H9 (cell line): Measurements from ENCODE around the gene FBXO17. TPM values are rescaled to one million over a fixed set of nuclear protein-coding genes. Genes with fewer than 3 reads are reported as not detected.
A peak's percentile ranks its signal among the peaks of the same experiment; 100 is the strongest.

Experiments used
- DNase-seq: peaks from one replicate; pipeline ENCODE4 v3.0.0-alpha.2; 2017
- H2AFZ ChIP-seq: one replicate; pipeline ENCODE4 v1.6.1; 2013; ENCODE audit warnings: mild to moderate bottlenecking, low read length, control low read depth, moderate library complexity
- H2AK5ac ChIP-seq: 2 replicates; pipeline ENCODE4 v1.6.1; 2013; ENCODE audit warnings: low read length, control low read depth, mixed read lengths; ENCODE audit not compliant: insufficient read length
- H2BK120ac ChIP-seq: one replicate; pipeline ENCODE4 v1.6.1; 2013; ENCODE audit warnings: low read depth, mild to moderate bottlenecking, low read length, control low read depth, inconsistent platforms; ENCODE audit not compliant: poor library complexity, severe bottlenecking
- H2BK12ac ChIP-seq: 2 replicates; pipeline ENCODE4 v1.6.1; 2013; ENCODE audit warnings: low read length, control low read depth, mixed read lengths, low read depth; ENCODE audit not compliant: insufficient read length
- H2BK15ac ChIP-seq: 2 replicates; pipeline ENCODE4 v1.6.1; 2013; ENCODE audit warnings: low read depth, low read length, control low read depth
- H2BK20ac ChIP-seq: one replicate; pipeline ENCODE4 v1.6.1; 2013; ENCODE audit warnings: low read depth, mild to moderate bottlenecking, low read length, control low read depth, inconsistent platforms; ENCODE audit not compliant: poor library complexity, severe bottlenecking
- H2BK5ac ChIP-seq: 2 replicates; pipeline ENCODE4 v1.6.1; 2013; ENCODE audit warnings: low read length, control low read depth, mixed read lengths; ENCODE audit not compliant: insufficient read length
- H3K14ac ChIP-seq: 2 replicates; pipeline ENCODE4 v1.6.1; 2013; ENCODE audit warnings: low read length, control low read depth; ENCODE audit not compliant: insufficient read depth
- H3K18ac ChIP-seq: 2 replicates; pipeline ENCODE4 v1.6.1; 2013; ENCODE audit warnings: low read depth, mild to moderate bottlenecking, mixed read lengths, low read length, control low read depth; ENCODE audit not compliant: insufficient read length
- H3K23ac ChIP-seq: 2 replicates; pipeline ENCODE4 v1.6.1; 2013; ENCODE audit warnings: low read length, control low read depth, mixed read lengths, low read depth; ENCODE audit not compliant: insufficient read length
- H3K23me2 ChIP-seq: 2 replicates; pipeline ENCODE4 v1.6.1; 2013; ENCODE audit warnings: low read depth, mild to moderate bottlenecking, mixed read lengths, low read length, control low read depth; ENCODE audit not compliant: insufficient read length, poor library complexity, severe bottlenecking
- H3K27ac ChIP-seq: 2 replicates; pipeline ENCODE4 v1.5.1; 2013; ENCODE audit warnings: low read length, control low read depth, mixed read lengths, low read depth; ENCODE audit not compliant: insufficient read length
- H3K27me3 ChIP-seq: 2 replicates; pipeline ENCODE4 v1.6.1; 2013; ENCODE audit warnings: low read length, control low read depth, inconsistent platforms; ENCODE audit not compliant: insufficient read depth
- H3K4ac ChIP-seq: 2 replicates; pipeline ENCODE4 v1.6.1; 2013; ENCODE audit warnings: low read depth, mild to moderate bottlenecking, control low read depth, inconsistent platforms, low read length, moderate library complexity
- H3K4me1 ChIP-seq: 2 replicates; pipeline ENCODE4 v1.6.1; 2013; ENCODE audit warnings: low read length, control low read depth, inconsistent platforms; ENCODE audit not compliant: insufficient read depth
- H3K4me2 ChIP-seq: 2 replicates; pipeline ENCODE4 v1.6.1; 2013; ENCODE audit warnings: low read length, control low read depth, mixed read lengths; ENCODE audit not compliant: insufficient read length, insufficient read depth
- H3K56ac ChIP-seq: 2 replicates; pipeline ENCODE4 v1.6.1; 2013; ENCODE audit warnings: low read depth, mild to moderate bottlenecking, mixed read lengths, low read length, control low read depth; ENCODE audit not compliant: insufficient read length
- H3K79me1 ChIP-seq: 2 replicates; pipeline ENCODE4 v1.6.1; 2013; ENCODE audit warnings: low read depth, mild to moderate bottlenecking, moderate library complexity, low read length, control low read depth, inconsistent platforms; ENCODE audit not compliant: insufficient read depth, poor library complexity, severe bottlenecking
- H3K79me2 ChIP-seq: 2 replicates; pipeline ENCODE4 v1.6.1; 2013; ENCODE audit warnings: low read length, control low read depth, inconsistent platforms; ENCODE audit not compliant: insufficient read depth
- H3K9ac ChIP-seq: 2 replicates; pipeline ENCODE4 v1.6.1; 2013; ENCODE audit warnings: low read length, control low read depth, mixed read lengths; ENCODE audit not compliant: insufficient read length; ENCODE audit errors: extremely low read depth
- H3K9me3 ChIP-seq: one replicate; pipeline ENCODE4 v1.6.1; 2013; ENCODE audit warnings: low read depth, low read length, inconsistent platforms; ENCODE audit not compliant: control insufficient read depth
- H3T11ph ChIP-seq: one replicate; pipeline ENCODE4 v1.6.1; 2013; ENCODE audit warnings: mild to moderate bottlenecking, low read length, control low read depth, inconsistent platforms
- H4K20me1 ChIP-seq: one replicate; pipeline ENCODE4 v1.6.1; 2013; ENCODE audit not compliant: control insufficient read depth, insufficient read length, insufficient read depth
- H4K5ac ChIP-seq: 2 replicates; pipeline ENCODE4 v1.6.1; 2013; ENCODE audit warnings: low read depth, mild to moderate bottlenecking, mixed read lengths, low read length, control low read depth; ENCODE audit not compliant: insufficient read length
- H4K8ac ChIP-seq: replicated peaks from 2 replicates; pipeline ENCODE4 v1.6.1; 2013; ENCODE audit warnings: low read length, control low read depth, mixed read lengths, low read depth; ENCODE audit not compliant: insufficient read length
- H4K91ac ChIP-seq: 2 replicates; pipeline ENCODE4 v1.6.1; 2013; ENCODE audit warnings: low read depth, mild to moderate bottlenecking, moderate library complexity, mixed read lengths, low read length, control low read depth; ENCODE audit not compliant: insufficient read length
- H3K27ac Mint-ChIP-seq, 3 experiments: 2 replicates in 2 of 3; 3 replicates in 1 of 3; pipeline ENCODE4 v1.8.0; 2020 to 2021; ENCODE audit warnings: mixed read lengths in 3 of 3, mild to moderate bottlenecking in 1 of 3, moderate library complexity in 1 of 3
- H3K27me3 Mint-ChIP-seq: 2 replicates; pipeline ENCODE4 v1.8.0; 2021; ENCODE audit warnings: low read depth, mild to moderate bottlenecking, moderate library complexity, mixed read lengths
- H3K36me3 Mint-ChIP-seq, 3 experiments: 2 replicates in 2 of 3; 3 replicates in 1 of 3; pipeline ENCODE4 v1.8.0; 2020 to 2021; ENCODE audit warnings: low read depth in 3 of 3, mixed read lengths in 3 of 3; ENCODE audit not compliant: insufficient read depth in 1 of 3
- H3K4me1 Mint-ChIP-seq, 2 experiments: 2 replicates each; pipeline ENCODE4 v1.8.0; 2020; ENCODE audit warnings: mixed read lengths in 2 of 2
- H3K4me3 Mint-ChIP-seq, 2 experiments: 2 replicates in 1 of 2; 3 replicates in 1 of 2; pipeline ENCODE4 v1.8.0; 2020 to 2021; ENCODE audit warnings: mild to moderate bottlenecking in 2 of 2, mixed read lengths in 2 of 2, moderate library complexity in 1 of 2
- H3K9me3 Mint-ChIP-seq, 2 experiments: 2 replicates in 1 of 2; 3 replicates in 1 of 2; pipeline ENCODE4 v1.8.0; 2020; ENCODE audit warnings: mild to moderate bottlenecking in 2 of 2, mixed read lengths in 2 of 2, moderate library complexity in 1 of 2
- CTCF ChIP-seq: fragments of 200-600 bp; sonication (generic); conservative IDR thresholded peaks from 3 replicates; pipeline ENCODE4 v1.8.0; 2021; ENCODE audit warnings: antibody characterized with exemption, mild to moderate bottlenecking
- WGBS: extraction: QIAGEN DNeasy Blood & Tissue Kit; methylation state at CpG from one replicate; pipeline ENCODE4 v1.1.7; 2013; ENCODE audit warnings: missing lambda C conversion rate, low lambda C conversion rate, mixed read lengths; ENCODE audit not compliant: insufficient read length; ENCODE audit errors: extremely low coverage; 5-methylcytosine and 5-hydroxymethylcytosine counted together
- total RNA-seq: library from RNA; stranded (reverse); gene quantifications from 2 replicates; pipeline ENCODE4 v1.2.1, GENCODE V29; 2021

FBXO17 gene
- total RNA-seq, 1 experiment from 2014 or later, result 25.5 TPM

GRCh38 chr19:38974624-38975213 is 823 bp downstream of the FBXO17 start:
- peaks cover 3% of the 10 kb centered on the region; the same call in 1 of the 2 replicates for H3K27me3 Mint-ChIP-seq
- no CpG with 5 or more reads among the region's 19 CpGs for WGBS
- H3K36me3 Mint-ChIP-seq, result peaks cover 2 to 16% (median 11%) of the 10 kb centered on the region in 3 experiments
- Histone ChIP-seq H2BK120ac (no peak overlapping the region), H2AFZ (no peak overlapping the region), H3K27ac (no peak overlapping the region), H3K56ac (no peak overlapping the region), H4K91ac (no peak overlapping the region), H3K23ac (no peak overlapping the region), H2BK20ac (no peak overlapping the region), H3T11ph (no peak overlapping the region), H3K23me2 (peaks cover 13% of the 10 kb centered on the region), H3K79me1 (no peaks in the 10 kb centered on the region), H3K27me3 (no peaks in the 10 kb centered on the region), H2BK12ac (no peak overlapping the region), H3K79me2 (no peaks in the 10 kb centered on the region), H4K20me1 (no peaks in the 10 kb centered on the region), H3K14ac (no peak overlapping the region; the same call in 1 of the 2 replicates), H3K18ac (peak overlapping the region; percentile 3), H3K9me3 (no peaks in the 10 kb centered on the region), H3K9ac (peak overlapping the region; percentile 73), H2BK15ac (no peak overlapping the region), H3K4ac (no peak overlapping the region), H4K5ac (no peak overlapping the region), H3K4me1 (no peaks in the 10 kb centered on the region), H4K8ac (no peak overlapping the region), H2BK5ac (no peak overlapping the region), H3K4me2 (peak overlapping the region; percentile 66), H2AK5ac (no peak overlapping the region)
- H3K4me1 Mint-ChIP-seq, result peaks cover 14 to 19% of the 10 kb centered on the region in 2 experiments
- peak overlapping the region; percentile 88 to 92 for H3K4me3 Mint-ChIP-seq
- peaks cover under 1% of the 10 kb centered on the region in 2 experiments; a peak in 3 of 5 replicates for H3K9me3 Mint-ChIP-seq
- peak overlapping the region; percentile 45 to 93 (median 91) for H3K27ac Mint-ChIP-seq
- no peak for TF ChIP-seq CTCF
- no peak for DNase-seq
